Neural progenitor cell (in vitro differentiated cells): ENCODE measurements around the gene PTPN22.

ENCODE experiments used
- EZH2 ChIP-seq: fragments of 200-600 bp; sonication (generic); IDR thresholded peaks from 2 replicates; pipeline ENCODE4 v1.6.1; 2017; ENCODE audit warnings: antibody characterized with exemption, mild to moderate bottlenecking, moderate library complexity
- EZH2phosphoT487 ChIP-seq: fragments of 200-600 bp; sonication (generic); IDR thresholded peaks from 2 replicates; pipeline ENCODE4 v1.6.1; 2017; ENCODE audit warnings: antibody characterized with exemption
- TF ChIP-seq, protein P1 (sequence below): fragments of 200-600 bp; sonication (generic); IDR thresholded peaks from 2 replicates; pipeline ENCODE4 v1.5.1; 2017; ENCODE audit warnings: antibody characterized with exemption, mild to moderate bottlenecking

DNA sequence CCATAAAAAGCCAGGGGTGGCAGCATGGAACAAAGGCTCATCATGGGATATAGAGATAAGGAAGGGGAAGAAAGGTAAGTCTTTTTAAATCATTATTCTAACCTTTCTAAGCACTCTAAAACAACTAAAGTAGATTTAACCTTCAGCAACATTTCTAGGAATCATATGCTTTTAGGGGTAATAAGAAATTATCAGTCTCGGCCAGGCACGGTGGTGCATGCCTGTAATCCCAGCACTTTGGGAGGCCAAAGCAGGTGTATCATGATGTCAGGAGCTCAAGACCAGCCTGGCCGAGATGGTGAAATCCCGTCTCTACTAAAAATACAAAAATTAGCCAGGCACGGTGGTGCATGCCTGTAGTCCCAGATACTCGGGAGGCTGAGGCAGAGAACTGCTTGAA is 92.0 kb downstream of the PTPN22 start:
- TF ChIP-seq, protein P1, sequence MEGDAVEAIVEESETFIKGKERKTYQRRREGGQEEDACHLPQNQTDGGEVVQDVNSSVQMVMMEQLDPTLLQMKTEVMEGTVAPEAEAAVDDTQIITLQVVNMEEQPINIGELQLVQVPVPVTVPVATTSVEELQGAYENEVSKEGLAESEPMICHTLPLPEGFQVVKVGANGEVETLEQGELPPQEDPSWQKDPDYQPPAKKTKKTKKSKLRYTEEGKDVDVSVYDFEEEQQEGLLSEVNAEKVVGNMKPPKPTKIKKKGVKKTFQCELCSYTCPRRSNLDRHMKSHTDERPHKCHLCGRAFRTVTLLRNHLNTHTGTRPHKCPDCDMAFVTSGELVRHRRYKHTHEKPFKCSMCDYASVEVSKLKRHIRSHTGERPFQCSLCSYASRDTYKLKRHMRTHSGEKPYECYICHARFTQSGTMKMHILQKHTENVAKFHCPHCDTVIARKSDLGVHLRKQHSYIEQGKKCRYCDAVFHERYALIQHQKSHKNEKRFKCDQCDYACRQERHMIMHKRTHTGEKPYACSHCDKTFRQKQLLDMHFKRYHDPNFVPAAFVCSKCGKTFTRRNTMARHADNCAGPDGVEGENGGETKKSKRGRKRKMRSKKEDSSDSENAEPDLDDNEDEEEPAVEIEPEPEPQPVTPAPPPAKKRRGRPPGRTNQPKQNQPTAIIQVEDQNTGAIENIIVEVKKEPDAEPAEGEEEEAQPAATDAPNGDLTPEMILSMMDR: no peak
- no peak for TF ChIP-seq EZH2
- TF ChIP-seq EZH2phosphoT487: no peak
